ENCODE measurements around the gene RPL41.
"Not testable (repeated sequence)": the region's sequence is repeated elsewhere in the genome, so short reads cannot be mapped to it uniquely, and the experiment has no call there.

The RPL41 gene

DNA sequence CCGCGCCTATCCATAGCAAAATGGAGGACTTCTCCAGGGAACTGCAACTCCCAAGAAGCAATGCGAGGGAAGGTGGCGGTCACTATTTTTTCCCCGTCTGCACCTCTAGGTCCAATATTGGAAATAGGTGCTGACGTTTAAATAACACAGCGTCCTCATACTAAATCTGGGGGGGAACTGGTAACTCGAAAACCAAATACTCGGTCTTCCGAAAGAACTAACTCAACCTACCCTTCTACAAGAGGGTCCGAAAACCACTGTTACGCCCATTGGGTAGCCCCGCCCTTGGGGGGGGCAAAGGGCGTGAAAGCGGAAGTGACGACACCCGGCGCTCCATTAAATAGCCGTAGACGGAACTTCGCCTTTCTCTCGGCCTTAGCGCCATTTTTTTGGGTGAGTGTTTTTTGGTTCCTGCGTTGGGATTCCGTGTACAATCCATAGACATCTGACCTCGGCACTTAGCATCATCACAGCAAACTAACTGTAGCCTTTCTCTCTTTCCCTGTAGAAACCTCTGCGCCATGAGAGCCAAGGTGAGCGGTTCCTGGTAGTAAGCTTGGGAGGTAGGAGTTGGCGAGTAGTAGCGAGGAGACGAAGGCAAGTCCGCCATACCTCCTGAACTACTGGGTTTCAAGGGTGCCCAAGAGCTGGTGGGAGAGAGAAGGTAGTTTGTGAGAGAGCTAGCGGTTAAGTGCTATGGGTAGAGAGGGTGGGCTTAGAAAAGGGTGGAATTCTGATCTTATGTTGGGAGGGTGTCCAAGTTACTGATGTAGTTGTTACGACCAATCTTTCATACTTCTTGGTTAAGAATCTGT is at the start of gene RPL41:
Gene RPL41 (plus strand): TSS at position 367 of the 815 bp plus-strand sequence.
- peak; percentile 86 to 93 (median 88) for DNase-seq

DNA sequence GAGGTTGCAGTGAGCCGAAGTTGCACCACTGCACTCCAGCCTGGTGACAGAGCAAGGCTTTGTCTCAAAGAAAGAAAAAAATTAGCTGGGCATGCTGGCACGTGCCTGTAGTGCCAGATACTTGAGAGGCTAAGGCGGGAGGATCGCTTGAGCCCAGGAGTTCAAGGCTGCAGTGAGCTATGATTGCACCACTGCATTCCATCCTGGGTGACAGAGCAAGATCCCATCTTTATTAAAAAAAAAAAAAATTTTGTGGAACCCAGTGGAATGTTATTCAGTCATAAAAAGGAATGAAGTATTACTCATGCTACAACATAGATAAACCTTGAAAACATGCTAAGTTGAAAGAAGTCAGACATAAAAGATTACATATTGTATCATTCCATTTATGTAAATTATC is 44.8 kb upstream of the RPL41 start:
- DNase-seq = no peak

DNA sequence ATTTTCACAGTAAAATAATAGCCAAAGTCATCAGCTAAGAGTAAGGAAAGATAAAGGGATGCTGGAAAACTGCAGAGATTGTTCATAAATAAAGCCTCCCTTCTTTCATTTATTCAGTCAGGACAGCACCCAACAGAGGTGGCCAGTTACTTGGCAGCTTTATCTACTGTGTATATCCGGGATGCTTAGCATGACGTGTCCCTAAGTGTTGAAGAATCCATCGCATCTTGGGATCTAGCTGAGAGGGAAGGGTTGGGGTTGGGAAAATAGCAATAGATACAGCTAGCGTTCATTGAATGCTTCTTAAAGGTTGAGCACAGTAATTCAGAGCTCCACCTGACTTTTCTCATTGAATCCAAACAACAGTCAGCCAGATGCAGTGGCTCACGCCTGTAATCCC is 42.0 kb upstream of the RPL41 start:
- DNase-seq = no peak

DNA sequence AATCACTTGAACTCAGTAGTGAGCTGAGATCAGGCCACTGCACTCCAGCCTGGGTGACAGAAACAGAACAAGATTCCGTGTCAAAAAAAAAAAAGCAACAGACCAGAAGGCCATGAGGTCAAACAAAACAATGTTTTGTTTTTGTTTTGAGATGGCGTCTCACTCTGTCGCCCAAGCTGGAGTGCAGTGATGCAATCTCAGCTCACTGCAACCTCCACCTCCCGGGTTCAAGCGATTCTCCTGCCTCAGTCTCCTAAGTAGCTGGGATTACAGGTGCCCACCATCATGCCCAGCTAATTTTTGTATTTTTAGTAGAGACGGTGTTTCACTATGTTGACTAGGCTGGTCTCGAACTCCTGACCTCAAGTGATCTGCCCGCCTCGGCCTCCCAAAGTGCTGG is 38.5 kb upstream of the RPL41 start:
- DNase-seq = not testable (repeated sequence)

DNA sequence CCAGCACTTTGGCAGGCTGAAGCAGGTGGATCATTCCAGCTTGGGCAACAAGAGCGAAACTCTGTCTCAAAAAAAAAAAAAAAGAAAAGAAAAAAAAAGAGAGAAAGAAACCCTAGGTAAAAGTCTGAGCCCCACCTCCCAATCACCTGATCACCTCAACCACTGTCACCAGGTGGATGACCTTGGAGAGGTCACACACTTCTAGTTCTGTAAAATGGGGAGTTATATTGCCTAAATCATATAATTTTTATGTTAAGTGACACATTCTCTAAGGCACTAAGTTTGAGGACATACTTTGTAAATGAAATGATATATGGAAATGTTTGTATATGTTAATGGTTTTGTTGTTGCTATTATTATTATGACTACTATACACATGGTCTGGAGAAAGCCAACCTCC is 38.0 kb upstream of the RPL41 start:
- DNase-seq = no peak

DNA sequence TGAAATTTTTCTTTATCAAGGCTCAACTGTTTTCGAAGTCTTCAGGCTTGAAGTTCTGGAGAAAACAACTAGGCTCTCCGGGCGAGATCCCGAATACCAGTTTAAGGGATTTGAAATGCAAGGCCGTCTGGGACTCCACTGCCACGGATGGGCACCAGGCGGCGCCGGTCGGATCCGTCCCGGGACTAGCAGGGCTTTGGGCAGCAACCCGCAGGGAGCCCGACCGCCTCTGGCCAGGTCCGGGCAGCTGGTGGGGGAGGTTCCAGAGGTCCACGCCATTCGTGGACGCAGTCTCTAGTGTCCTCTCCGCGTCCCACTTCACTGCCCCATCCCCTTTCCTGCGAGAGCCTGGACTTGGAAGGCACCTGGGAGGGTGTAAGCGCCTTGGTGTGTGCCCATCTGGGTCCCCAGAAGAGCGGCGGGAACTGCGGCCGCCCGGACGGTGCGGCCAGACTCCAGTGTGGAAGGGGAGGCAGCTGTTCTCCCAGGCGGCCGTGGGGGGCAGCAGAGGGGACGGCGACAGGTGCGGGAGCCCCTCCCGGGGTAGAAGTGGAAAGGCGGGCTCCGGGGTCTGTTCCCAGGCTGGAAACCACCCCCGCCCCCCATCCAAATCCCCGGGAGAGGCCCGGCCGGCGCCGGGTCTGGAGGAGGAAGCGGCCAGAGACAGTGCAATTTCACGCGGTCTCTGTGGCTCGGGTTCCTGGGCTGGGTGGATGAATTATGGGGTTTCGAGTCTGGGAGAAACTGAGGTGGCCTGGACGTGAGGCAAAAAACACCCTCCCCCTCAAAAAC is 37.3 kb upstream of the RPL41 start:
- peak in 3 of 4 experiments; percentile 6 to 35 (median 12) for DNase-seq

DNA sequence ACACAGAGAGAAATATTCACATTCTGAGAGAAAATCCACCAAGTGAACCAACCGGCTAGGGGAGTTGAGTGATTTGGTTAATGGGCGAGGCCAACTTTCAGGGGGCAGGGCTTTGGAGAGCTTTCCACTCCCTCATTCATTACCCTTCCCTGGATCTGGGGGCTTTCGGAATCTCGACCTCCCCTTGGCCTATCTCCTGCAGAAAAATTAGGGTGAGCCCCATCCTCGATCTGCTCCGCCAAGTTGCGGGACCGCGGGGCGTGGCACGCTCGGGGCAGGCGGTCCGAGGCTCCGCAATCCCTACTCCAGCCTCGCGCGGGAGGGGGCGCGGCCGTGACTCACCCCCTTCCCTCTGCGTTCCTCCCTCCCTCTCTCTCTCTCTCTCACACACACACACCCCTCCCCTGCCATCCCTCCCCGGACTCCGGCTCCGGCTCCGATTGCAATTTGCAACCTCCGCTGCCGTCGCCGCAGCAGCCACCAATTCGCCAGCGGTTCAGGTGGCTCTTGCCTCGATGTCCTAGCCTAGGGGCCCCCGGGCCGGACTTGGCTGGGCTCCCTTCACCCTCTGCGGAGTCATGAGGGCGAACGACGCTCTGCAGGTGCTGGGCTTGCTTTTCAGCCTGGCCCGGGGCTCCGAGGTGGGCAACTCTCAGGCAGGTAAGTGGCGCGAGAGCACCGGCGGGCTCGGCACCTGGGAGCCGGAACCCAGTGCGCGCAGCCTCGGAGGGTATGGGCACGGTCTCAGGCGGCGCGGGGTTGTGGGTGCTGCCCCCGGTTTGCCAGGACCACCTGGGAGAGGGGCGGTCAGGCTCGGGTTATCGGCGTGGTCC is 36.5 kb upstream of the RPL41 start, which contains the start of gene ERBB3:
Gene ERBB3 (plus strand): TSS at position 443 of the 833 bp plus-strand sequence. CDS start 136 bp downstream, at position 579.
- DNase-seq = peak in 3 of 4 experiments; percentile 9 to 60 (median 17)

DNA sequence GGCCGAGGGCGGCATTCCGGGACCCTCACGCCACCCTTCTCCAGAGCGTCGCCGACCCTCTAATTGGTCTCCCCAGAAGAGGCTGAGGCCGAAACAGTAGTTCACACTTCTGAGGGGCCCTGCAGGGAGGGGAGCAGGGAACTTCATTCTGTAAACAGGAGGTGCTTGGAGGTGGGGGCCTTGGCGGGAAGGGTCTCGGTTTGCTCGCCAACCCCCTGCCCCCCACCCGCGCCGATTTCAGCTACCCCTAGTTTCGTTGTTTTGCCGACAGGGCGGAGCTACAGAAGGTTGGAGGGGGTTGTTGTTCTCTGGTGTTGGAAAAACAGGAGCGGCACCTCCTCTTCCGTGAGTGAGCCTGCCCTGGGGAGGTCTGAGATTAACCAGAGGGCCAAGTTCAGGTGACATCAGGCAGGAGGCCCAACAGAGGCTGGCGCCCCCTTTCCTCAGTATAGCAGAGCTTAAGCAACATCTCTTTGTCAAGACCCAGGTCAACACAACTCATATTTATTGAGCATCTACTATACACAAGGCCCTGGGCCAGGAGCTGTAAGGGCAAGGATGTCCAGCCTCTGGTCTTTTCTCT is 35.8 kb upstream of the RPL41 start:
- no peak for DNase-seq

DNA sequence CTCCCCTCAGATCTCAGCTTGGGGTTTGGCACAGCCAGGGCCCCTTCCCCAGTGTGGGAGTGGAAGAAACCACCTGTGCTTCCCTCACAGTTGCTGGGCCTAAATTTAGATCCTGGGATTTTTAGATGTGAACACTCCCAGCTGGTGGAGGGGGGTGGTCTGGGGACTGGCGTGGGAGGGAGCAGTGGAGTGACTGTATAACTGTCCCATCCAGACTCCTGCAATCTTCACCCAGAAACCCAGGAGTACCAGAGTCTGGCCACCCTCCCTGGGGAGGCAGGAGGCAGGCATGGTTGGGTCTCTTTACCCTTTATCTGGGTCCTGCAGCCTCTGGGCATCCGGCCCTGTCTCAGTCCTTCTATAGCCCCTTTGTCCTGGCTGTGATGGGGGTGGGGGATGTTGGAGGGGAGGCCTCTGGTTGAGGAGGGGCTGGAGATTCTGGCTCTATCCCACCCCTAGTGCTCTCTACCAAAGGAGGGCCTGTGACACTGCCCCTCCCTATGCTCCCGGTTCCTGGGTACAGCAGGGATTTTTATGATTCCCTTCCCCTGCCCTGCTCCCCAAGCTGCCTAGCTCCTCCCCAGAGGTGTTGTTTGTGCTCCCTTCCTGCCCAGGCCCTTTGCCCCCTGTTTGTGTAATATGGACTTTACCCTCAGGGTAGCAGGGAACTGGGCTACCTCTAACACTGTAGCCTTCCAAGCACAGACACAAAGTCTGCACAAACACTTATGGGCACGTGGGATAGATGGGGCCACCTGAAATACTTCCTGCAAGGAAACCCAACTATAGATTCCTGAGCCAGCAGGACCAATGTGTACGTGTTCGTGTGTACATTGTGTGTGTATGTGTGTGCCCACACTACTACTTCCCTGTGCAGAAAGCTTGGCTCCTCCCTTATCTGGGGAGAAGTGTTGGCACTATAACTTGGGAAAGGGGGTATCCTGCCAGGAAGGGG is 34.8 kb upstream of the RPL41 start:
- DNase-seq = no peak

DNA sequence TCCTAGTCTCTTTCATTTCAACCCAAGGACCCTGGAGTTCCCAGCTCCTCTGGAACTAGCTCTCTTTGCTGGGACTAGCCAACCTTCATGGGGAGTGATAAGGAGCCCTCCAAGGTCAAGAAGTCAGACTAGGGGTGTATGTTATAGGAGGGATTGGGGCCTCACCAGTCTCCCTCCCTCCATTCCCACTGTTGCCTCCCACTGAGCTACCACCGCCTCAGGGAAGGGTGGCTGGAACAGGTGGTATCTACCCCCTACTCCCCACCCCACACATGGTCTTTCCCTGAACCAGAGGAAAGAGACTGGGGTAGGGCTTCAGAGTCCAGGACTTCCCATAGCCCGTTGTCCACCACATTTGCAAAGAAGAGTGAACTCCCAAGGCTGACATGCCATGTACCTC is 34.1 kb upstream of the RPL41 start:
- no peak for DNase-seq

DNA sequence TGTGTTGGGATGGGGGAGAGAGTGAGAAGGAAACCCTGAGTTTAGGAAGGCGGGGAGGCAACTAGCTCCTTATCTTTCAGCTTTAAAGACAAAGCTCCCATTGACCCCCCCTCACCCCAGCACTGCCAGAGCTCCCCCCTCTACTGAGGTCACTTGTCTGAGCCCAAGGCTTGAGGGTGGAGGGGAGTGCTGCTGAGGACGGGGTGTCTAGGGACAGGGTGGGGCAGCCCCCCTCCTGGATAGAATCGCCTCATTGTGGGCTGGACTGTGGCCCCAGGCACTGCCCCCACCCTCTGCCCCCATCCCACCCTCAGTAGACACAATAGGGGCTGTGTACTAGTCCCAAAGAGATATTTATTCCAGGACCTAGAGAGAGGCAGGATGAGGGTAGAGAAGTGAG is 33.5 kb upstream of the RPL41 start:
- DNase-seq = no peak

DNA sequence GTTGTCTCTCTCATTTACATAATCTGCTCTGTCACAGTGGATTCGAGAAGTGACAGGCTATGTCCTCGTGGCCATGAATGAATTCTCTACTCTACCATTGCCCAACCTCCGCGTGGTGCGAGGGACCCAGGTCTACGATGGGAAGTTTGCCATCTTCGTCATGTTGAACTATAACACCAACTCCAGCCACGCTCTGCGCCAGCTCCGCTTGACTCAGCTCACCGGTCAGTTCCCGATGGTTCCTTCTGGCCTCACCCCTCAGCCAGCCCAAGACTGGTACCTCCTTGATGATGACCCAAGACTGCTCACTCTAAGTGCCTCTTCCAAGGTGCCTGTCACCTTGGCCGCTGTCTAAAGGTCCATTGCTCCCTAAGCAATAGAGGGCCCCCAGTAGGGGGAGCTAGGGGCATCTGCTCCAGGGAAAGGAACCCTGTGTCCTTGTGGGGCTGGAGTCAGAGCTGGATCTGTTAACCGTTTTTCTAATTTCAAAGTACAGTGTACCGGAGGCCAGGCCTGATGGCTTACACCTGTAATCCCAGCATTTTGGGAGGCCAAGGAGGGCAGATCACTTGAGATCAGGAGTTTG is 31.4 kb upstream of the RPL41 start:
- DNase-seq = no peak

DNA sequence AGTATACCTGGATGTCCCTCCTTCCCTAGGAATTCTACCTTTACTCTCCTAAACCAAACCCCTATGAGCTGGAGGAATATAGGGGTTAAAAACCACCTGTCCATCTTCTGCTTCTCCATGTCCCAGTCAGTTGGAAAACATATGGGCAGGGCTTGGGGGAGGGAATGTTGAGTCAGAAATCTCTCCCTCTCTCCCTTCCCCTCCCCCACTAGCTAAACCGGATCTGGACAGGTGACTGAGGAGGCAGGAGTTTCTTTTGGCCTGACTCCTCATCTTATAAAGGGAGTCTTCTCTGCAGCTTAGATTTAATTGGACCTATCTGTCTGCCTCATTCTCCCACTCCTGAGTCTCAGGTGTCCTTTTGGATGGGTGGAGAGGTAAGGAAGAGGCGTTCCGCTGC is 30.3 kb upstream of the RPL41 start:
- no peak for DNase-seq

DNA sequence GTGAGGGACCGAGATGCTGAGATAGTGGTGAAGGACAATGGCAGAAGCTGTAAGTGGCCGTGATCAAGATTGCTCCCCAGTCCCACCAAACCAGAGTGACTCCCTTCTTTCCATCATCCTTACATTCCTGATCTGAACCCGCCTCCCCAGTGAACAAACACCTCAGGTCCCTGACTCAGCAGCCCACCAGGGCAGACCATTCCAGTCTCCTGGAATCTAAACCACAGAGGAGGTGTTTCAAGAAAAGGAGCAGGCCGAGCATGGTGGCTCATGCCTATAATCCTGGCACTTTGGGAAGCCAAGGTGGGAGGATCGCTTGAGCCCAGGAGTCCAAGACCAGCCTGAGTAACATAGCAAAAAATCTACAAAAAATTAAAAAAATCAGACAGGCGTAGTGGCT is 29.8 kb upstream of the RPL41 start:
- DNase-seq = no peak

DNA sequence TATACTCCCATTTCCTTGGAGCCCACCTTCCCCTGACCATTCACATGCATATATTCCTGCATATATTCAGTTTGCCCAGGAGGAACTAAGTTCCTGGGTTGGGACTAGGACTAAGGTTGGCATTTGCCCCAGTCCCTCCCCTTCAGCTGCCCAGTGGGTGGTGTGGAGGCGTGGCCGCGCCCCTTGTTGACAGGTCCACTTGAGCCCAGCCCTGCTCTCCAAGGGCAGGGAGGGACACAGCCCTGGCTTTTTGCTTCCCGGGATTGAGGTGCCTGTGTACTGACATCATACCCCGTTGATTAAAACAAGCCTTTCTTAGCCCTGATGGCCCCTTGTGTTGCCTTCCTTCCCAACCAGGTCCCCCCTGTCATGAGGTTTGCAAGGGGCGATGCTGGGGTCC is 29.2 kb upstream of the RPL41 start:
- no peak for DNase-seq

DNA sequence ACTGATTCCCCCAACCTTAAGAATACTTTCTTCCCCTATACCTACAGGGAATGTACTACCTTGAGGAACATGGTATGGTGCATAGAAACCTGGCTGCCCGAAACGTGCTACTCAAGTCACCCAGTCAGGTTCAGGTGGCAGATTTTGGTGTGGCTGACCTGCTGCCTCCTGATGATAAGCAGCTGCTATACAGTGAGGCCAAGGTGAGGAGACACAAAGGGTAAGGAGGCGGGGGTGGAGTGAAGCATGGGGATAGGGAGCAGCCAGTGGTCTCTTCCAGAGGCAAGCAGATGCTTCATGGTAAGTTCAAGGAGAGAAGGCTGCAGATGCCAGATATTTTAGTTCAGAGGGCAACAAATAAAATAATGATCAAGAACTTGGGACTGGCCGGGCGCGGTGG is 18.7 kb upstream of the RPL41 start:
- DNase-seq = no peak

DNA sequence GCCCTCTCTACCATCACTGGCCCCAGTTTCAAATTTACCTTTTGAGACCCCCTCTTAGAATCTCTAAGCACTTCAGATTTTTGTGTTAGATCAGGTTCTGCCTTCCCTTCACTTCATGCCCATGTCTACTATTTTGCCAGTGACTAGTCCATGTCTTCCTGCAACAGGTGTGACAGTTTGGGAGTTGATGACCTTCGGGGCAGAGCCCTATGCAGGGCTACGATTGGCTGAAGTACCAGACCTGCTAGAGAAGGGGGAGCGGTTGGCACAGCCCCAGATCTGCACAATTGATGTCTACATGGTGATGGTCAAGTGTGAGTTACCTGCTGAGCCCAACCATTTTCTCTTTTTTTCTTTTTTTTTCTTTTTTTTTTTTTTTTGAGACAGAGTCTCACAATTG is 17.8 kb upstream of the RPL41 start:
- no peak for DNase-seq

DNA sequence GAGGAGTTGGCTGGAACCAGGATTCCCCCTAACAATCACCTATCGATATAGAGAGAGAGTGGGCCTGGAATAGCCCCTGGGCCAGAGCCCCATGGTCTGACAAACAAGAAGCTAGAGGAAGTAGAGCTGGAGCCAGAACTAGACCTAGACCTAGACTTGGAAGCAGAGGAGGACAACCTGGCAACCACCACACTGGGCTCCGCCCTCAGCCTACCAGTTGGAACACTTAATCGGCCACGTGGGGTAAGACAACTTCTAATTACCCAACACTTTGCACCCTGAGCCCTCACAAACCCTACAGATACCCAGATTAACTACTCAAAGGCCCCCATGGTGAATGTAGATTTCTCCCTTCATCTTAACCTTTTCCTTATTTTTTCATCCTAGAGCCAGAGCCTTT is 16.6 kb upstream of the RPL41 start:
- DNase-seq = no peak

DNA sequence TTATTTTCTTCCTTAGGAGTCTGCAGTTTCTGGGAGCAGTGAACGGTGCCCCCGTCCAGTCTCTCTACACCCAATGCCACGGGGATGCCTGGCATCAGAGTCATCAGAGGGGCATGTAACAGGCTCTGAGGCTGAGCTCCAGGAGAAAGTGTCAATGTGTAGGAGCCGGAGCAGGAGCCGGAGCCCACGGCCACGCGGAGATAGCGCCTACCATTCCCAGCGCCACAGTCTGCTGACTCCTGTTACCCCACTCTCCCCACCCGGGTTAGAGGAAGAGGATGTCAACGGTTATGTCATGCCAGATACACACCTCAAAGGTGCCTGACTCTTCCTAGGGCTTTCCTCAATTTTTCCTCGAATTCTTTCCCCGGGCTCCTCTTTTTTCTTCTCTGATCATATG is 15.4 kb upstream of the RPL41 start:
- DNase-seq = no peak

DNA sequence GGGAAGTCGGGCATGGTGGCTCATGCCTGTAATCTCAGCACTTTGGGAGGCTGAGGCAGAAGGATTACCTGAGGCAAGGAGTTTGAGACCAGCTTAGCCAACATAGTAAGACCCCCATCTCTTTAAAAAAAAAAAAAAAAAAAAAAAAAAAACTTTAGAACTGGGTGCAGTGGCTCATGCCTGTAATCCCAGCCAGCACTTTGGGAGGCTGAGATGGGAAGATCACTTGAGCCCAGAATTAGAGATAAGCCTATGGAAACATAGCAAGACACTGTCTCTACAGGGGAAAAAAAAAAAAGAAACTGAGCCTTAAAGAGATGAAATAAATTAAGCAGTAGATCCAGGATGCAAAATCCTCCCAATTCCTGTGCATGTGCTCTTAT is 13.8 kb upstream of the RPL41 start:
- no peak for DNase-seq

DNA sequence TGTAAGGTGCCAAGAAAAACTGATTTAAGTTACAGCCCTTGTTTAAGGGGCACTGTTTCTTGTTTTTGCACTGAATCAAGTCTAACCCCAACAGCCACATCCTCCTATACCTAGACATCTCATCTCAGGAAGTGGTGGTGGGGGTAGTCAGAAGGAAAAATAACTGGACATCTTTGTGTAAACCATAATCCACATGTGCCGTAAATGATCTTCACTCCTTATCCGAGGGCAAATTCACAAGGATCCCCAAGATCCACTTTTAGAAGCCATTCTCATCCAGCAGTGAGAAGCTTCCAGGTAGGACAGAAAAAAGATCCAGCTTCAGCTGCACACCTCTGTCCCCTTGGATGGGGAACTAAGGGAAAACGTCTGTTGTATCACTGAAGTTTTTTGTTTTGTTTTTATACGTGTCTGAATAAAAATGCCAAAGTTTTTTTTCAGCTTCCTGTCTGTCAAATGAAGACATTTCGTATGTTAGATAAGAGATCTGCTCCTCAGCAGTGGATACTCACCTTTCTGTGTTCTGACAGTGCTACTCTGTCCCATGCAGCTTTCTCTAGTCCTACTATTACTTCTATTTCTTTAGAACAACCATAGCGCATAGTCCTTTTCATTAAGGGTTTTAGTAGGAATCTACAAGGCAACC is 13.2 kb upstream of the RPL41 start:
- no peak for DNase-seq
